ENCODE data around the gene DMAC2.
"Not testable (repeated sequence)": the region's sequence is repeated elsewhere in the genome, so short reads cannot be mapped to it uniquely, and the experiment has no call there.

The DMAC2 gene

GRCh38 chr19:41441321-41441945 lies 1.7 kb upstream of the DMAC2 start:
- H3K4me3 ChIP-seq (ENCODE audit: low read length), result no peak overlapping the region
- H3K9ac ChIP-seq (ENCODE audit: low read depth, low read length), result no peak overlapping the region
- H3K9me3 ChIP-seq (ENCODE audit: insufficient read depth, low read depth, low read length), result no peaks in the 10 kb centered on the region
- H3K27ac ChIP-seq (ENCODE audit: low read depth, low read length), result no peak overlapping the region
- H3K27me3 ChIP-seq (ENCODE audit: insufficient read depth, low read length), result no peaks in the 10 kb centered on the region; the same call in none of the 2 replicates
- 86% methylated on average over 14 of the region's 15 CpGs for WGBS
- no peaks in the 10 kb centered on the region for H3K4me1 ChIP-seq (ENCODE audit: insufficient read depth, low read length)
- H3K36me3 ChIP-seq (ENCODE audit: insufficient read depth, low read length), result peaks cover 9% of the 10 kb centered on the region

GRCh38 chr19:41437944-41438574 lies 1.7 kb downstream of the DMAC2 start:
- Histone ChIP-seq H3K27me3 (ENCODE audit: insufficient read depth, low read length) (no peaks in the 10 kb centered on the region), H3K9me3 (ENCODE audit: insufficient read depth, low read depth, low read length) (no peaks in the 10 kb centered on the region), H3K36me3 (ENCODE audit: insufficient read depth, low read length) (peaks cover 21% of the 10 kb centered on the region), H3K9ac (ENCODE audit: low read depth, low read length) (no peak overlapping the region), H3K4me3 (ENCODE audit: low read length) (no peak overlapping the region), H3K27ac (ENCODE audit: low read depth, low read length) (no peak overlapping the region), H3K4me1 (ENCODE audit: insufficient read depth, low read length) (no peaks in the 10 kb centered on the region)
- 100% methylated on average over 7 of the region's 7 CpGs for WGBS

GRCh38 chr19:41436674-41436951 lies 3.1 kb downstream of the DMAC2 start:
- H3K4me3 ChIP-seq (ENCODE audit: low read length), result no peak overlapping the region
- H3K9me3 ChIP-seq (ENCODE audit: insufficient read depth, low read depth, low read length), result no peaks in the 10 kb centered on the region
- H3K4me1 ChIP-seq (ENCODE audit: insufficient read depth, low read length), result no peaks in the 10 kb centered on the region
- no peak overlapping the region for H3K27ac ChIP-seq (ENCODE audit: low read depth, low read length)
- H3K36me3 ChIP-seq (ENCODE audit: insufficient read depth, low read length), result peaks cover 35% of the 10 kb centered on the region
- H3K27me3 ChIP-seq (ENCODE audit: insufficient read depth, low read length), result no peaks in the 10 kb centered on the region
- no peak overlapping the region for H3K9ac ChIP-seq (ENCODE audit: low read depth, low read length)

- H3K9me3 ChIP-seq (ENCODE audit: insufficient read depth, low read depth, low read length), result no peaks in the 10 kb centered on the region
- peaks cover 39% of the 10 kb centered on the region for H3K36me3 ChIP-seq (ENCODE audit: insufficient read depth, low read length)
- H3K27me3 ChIP-seq (ENCODE audit: insufficient read depth, low read length), result no peaks in the 10 kb centered on the region
- no peak overlapping the region for H3K9ac ChIP-seq (ENCODE audit: low read depth, low read length)
- H3K27ac ChIP-seq (ENCODE audit: low read depth, low read length), result no peak overlapping the region
- no peaks in the 10 kb centered on the region for H3K4me1 ChIP-seq (ENCODE audit: insufficient read depth, low read length)
- 95% methylated on average over 19 of the region's 19 CpGs for WGBS
- no peak overlapping the region for H3K4me3 ChIP-seq (ENCODE audit: low read length)
Observed at GRCh38 chr19:41435936-41436673, 3.6 kb downstream of the DMAC2 start.

- not testable (repeated sequence) for H3K9me3 ChIP-seq (ENCODE audit: insufficient read depth, low read depth, low read length); H3K4me3 ChIP-seq (ENCODE audit: low read length); H3K27ac ChIP-seq (ENCODE audit: low read depth, low read length); H3K4me1 ChIP-seq (ENCODE audit: insufficient read depth, low read length); H3K27me3 ChIP-seq (ENCODE audit: insufficient read depth, low read length); H3K9ac ChIP-seq (ENCODE audit: low read depth, low read length)
- 94% methylated on average over 11 of the region's 11 CpGs for WGBS
- H3K36me3 ChIP-seq (ENCODE audit: insufficient read depth, low read length), result peaks cover 45% of the 10 kb centered on the region
Observed at GRCh38 chr19:41435376-41435775, 4.3 kb downstream of the DMAC2 start.

- Histone ChIP-seq H3K4me3 (ENCODE audit: low read length) (no peak overlapping the region), H3K27me3 (ENCODE audit: insufficient read depth, low read length) (no peaks in the 10 kb centered on the region), H3K27ac (ENCODE audit: low read depth, low read length) (no peak overlapping the region), H3K4me1 (ENCODE audit: insufficient read depth, low read length) (no peaks in the 10 kb centered on the region), H3K9me3 (ENCODE audit: insufficient read depth, low read depth, low read length) (no peaks in the 10 kb centered on the region), H3K9ac (ENCODE audit: low read depth, low read length) (no peak overlapping the region), H3K36me3 (ENCODE audit: insufficient read depth, low read length) (peaks cover 45% of the 10 kb centered on the region)
- WGBS, result 87% methylated on average over 5 of the region's 5 CpGs
Observed at GRCh38 chr19:41434450-41434849, 5.3 kb downstream of the DMAC2 start.

- Histone ChIP-seq H3K4me1 (ENCODE audit: insufficient read depth, low read length) (peaks cover 6% of the 10 kb centered on the region; the same call in 1 of the 2 replicates), H3K4me3 (ENCODE audit: low read length) (no peak overlapping the region), H3K27me3 (ENCODE audit: insufficient read depth, low read length) (no peaks in the 10 kb centered on the region), H3K9me3 (ENCODE audit: insufficient read depth, low read depth, low read length) (no peaks in the 10 kb centered on the region), H3K9ac (ENCODE audit: low read depth, low read length) (no peak overlapping the region), H3K27ac (ENCODE audit: low read depth, low read length) (no peak overlapping the region), H3K36me3 (ENCODE audit: insufficient read depth, low read length) (peaks cover 45% of the 10 kb centered on the region)
- 97% methylated on average over 18 of the region's 18 CpGs for WGBS
Observed at GRCh38 chr19:41433171-41433570, 6.5 kb downstream of the DMAC2 start.

- Histone ChIP-seq H3K27me3 (ENCODE audit: insufficient read depth, low read length) (no peaks in the 10 kb centered on the region), H3K4me3 (ENCODE audit: low read length) (no peak overlapping the region), H3K4me1 (ENCODE audit: insufficient read depth, low read length) (peaks cover 9% of the 10 kb centered on the region), H3K9me3 (ENCODE audit: insufficient read depth, low read depth, low read length) (no peaks in the 10 kb centered on the region), H3K36me3 (ENCODE audit: insufficient read depth, low read length) (peaks cover 38% of the 10 kb centered on the region), H3K27ac (ENCODE audit: low read depth, low read length) (no peak overlapping the region), H3K9ac (ENCODE audit: low read depth, low read length) (no peak overlapping the region)
- WGBS, result 87% methylated on average over 23 of the region's 23 CpGs
Observed at GRCh38 chr19:41431426-41432386, 8.0 kb downstream of the DMAC2 start.

- H3K4me1 ChIP-seq (ENCODE audit: insufficient read depth, low read length), result peaks cover 11% of the 10 kb centered on the region
- H3K4me3 ChIP-seq (ENCODE audit: low read length), result no peak overlapping the region
- H3K9ac ChIP-seq (ENCODE audit: low read depth, low read length), result no peak overlapping the region
- H3K36me3 ChIP-seq (ENCODE audit: insufficient read depth, low read length), result peaks cover 33% of the 10 kb centered on the region
- no peaks in the 10 kb centered on the region for H3K9me3 ChIP-seq (ENCODE audit: insufficient read depth, low read depth, low read length)
- WGBS, result 80% methylated on average over 6 of the region's 6 CpGs
- H3K27me3 ChIP-seq (ENCODE audit: insufficient read depth, low read length), result no peaks in the 10 kb centered on the region
- no peak overlapping the region for H3K27ac ChIP-seq (ENCODE audit: low read depth, low read length)
Observed at GRCh38 chr19:41430922-41431321, 8.8 kb downstream of the DMAC2 start.

- 91% methylated on average over 1 of the region's 1 CpG for WGBS
- Histone ChIP-seq H3K27ac (ENCODE audit: low read depth, low read length) (no peak overlapping the region), H3K4me3 (ENCODE audit: low read length) (peak overlapping the region; percentile 53), H3K4me1 (ENCODE audit: insufficient read depth, low read length) (peaks cover 11% of the 10 kb centered on the region), H3K9me3 (ENCODE audit: insufficient read depth, low read depth, low read length) (no peaks in the 10 kb centered on the region), H3K9ac (ENCODE audit: low read depth, low read length) (no peak overlapping the region), H3K36me3 (ENCODE audit: insufficient read depth, low read length) (peaks cover 35% of the 10 kb centered on the region), H3K27me3 (ENCODE audit: insufficient read depth, low read length) (no peaks in the 10 kb centered on the region)
Observed at GRCh38 chr19:41428481-41428859, 11.2 kb downstream of the DMAC2 start.
